Lower leg skin (tissue), 3 donors: ENCODE results near the gene TMEM129.

Experiments used
- POLR2A ChIP-seq, 2 donors: fragments of 450-650 bp; IDR thresholded peaks; one replicate each; pipeline ENCODE4 v1.6.1; 2016 to 2017; ENCODE audit warnings: antibody characterized with exemption in 2 of 2, mild to moderate bottlenecking in 1 of 2, moderate library complexity in 1 of 2
- TF ChIP-seq, protein P1 (sequence below), 3 donors: fragments of 450-650 bp; IDR thresholded peaks; one replicate each; pipeline ENCODE4 v1.5.1; 2016; ENCODE audit warnings: antibody characterized with exemption in 3 of 3, mild to moderate bottlenecking in 3 of 3, moderate library complexity in 2 of 3

DNA sequence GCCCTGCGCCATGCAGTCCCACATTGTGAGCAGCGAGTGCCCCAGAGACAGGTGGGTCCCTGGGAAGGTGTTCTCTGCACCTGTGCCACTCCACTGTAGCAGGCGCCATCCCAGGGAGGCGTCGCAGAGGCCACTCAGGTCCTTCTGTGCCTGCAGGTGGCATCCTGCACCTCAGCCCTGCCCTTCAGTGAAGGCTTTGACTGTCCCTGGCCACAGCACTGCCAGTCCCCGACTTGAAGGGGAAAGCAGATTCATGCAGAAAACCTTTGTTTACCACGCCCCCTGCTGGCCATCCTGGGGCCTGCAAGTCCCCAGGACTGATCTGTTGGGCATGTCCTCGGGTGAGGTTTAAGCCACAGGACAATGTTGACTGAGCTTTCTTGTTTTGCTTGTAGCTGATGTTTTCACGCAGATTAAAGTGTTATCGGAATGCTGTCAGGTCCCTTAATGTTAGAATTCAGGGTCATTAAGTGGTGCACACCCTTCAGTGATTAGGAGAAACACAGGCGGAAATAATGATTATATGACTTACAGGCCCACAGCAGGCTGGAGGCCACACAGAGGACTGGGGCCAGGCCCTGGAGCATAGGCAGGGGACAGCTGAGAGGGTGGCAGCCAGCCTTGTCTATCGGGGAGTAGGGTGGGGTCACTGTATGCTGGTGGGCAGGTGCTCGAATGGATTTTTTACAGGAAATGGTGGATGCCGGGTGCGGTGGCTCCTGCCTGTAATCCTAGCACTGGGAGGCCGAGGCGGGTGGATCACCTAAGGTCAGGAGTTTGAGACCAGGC lies 5.2 kb upstream of the TMEM129 start:
- TF ChIP-seq, protein P1, sequence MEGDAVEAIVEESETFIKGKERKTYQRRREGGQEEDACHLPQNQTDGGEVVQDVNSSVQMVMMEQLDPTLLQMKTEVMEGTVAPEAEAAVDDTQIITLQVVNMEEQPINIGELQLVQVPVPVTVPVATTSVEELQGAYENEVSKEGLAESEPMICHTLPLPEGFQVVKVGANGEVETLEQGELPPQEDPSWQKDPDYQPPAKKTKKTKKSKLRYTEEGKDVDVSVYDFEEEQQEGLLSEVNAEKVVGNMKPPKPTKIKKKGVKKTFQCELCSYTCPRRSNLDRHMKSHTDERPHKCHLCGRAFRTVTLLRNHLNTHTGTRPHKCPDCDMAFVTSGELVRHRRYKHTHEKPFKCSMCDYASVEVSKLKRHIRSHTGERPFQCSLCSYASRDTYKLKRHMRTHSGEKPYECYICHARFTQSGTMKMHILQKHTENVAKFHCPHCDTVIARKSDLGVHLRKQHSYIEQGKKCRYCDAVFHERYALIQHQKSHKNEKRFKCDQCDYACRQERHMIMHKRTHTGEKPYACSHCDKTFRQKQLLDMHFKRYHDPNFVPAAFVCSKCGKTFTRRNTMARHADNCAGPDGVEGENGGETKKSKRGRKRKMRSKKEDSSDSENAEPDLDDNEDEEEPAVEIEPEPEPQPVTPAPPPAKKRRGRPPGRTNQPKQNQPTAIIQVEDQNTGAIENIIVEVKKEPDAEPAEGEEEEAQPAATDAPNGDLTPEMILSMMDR (IDR thresholded peaks at IDR 0.05) = peak in 1 of 3 donors; percentile 87
- no peak for TF ChIP-seq POLR2A (IDR thresholded peaks at IDR 0.05)
